Body of pancreas (tissue), 4 donors: ENCODE measurements around the gene CCDC154.

Experiments
- CTCF ChIP-seq, 7 experiments: fragments of 450-650 bp in 4 of 7; fragments of 200-600 bp in 3 of 7; sonication (generic) in 3 of 7; IDR thresholded peaks; one replicate each; pipeline ENCODE4 v1.5.1; 2016 to 2019; ENCODE audit warnings: antibody characterized with exemption in 7 of 7
- POLR2A ChIP-seq, 3 donors: fragments of 450-650 bp; IDR thresholded peaks; one replicate each; pipeline ENCODE4 v1.6.1; 2016; ENCODE audit warnings: antibody characterized with exemption in 3 of 3, mild to moderate bottlenecking in 2 of 3

GRCh38 chr16:1466054-1466453 lies 21.7 kb upstream of the CCDC154 start:
- TF ChIP-seq CTCF (IDR thresholded peaks at IDR 0.05) (no peak), POLR2A (IDR thresholded peaks at IDR 0.05) (no peak)
